Measurements from ENCODE around the gene MACROH2A1.
"Not testable (repeated sequence)": the region's sequence is repeated elsewhere in the genome, so short reads cannot be mapped to it uniquely, and the experiment has no call there.

Gene MACROH2A1

GRCh38 chr5:135367076-135367475, 32.0 kb downstream of the MACROH2A1 start:
- Histone ChIP-seq H3K36me3 (ENCODE audit: insufficient read depth, low read length) (peaks cover 94% of the 10 kb centered on the region), H2AFZ (ENCODE audit: low read depth, low read length) (no peak overlapping the region), H3K27me3 (ENCODE audit: insufficient read depth, low read length, poor library complexity) (no peaks in the 10 kb centered on the region), H3K9me3 (ENCODE audit: insufficient read depth, low read length, severe bottlenecking) (no peaks in the 10 kb centered on the region), H3K27ac (ENCODE audit: low read length) (no peak overlapping the region), H3K4me3 (ENCODE audit: low read depth in 1 of 2, low read length in 2 of 2) (no peak overlapping the region), H3K9ac (ENCODE audit: low read depth, low read length) (no peak overlapping the region), H3K79me2 (ENCODE audit: insufficient read depth, low read length) (peaks cover 94% of the 10 kb centered on the region), H3K4me1 (ENCODE audit: insufficient read depth, low read length) (peaks cover 76% of the 10 kb centered on the region), H3K4me2 (ENCODE audit: insufficient read depth, low read length) (no peak overlapping the region), H4K20me1 (ENCODE audit: insufficient read depth, low read length) (peaks cover 40% of the 10 kb centered on the region)
- no peak for ATAC-seq (ENCODE audit: insufficient read depth, low read depth)
- no peak for TF ChIP-seq CTCF (IDR thresholded peaks at IDR 0.05; ENCODE audit: borderline replicate concordance, extremely low read depth, low read length, poor library complexity, severe bottlenecking)
- no peak for DNase-seq

GRCh38 chr5:135365281-135365680, 33.8 kb downstream of the MACROH2A1 start:
- Histone ChIP-seq H3K27me3 (ENCODE audit: insufficient read depth, low read length, poor library complexity) (no peaks in the 10 kb centered on the region), H4K20me1 (ENCODE audit: insufficient read depth, low read length) (peaks cover 41% of the 10 kb centered on the region), H3K4me2 (ENCODE audit: insufficient read depth, low read length) (no peak overlapping the region), H2AFZ (ENCODE audit: low read depth, low read length) (no peak overlapping the region), H3K4me3 (ENCODE audit: low read depth in 1 of 2, low read length in 2 of 2) (no peak overlapping the region), H3K27ac (ENCODE audit: low read length) (peak overlapping the region; percentile 70), H3K9ac (ENCODE audit: low read depth, low read length) (no peak overlapping the region), H3K9me3 (ENCODE audit: insufficient read depth, low read length, severe bottlenecking) (no peaks in the 10 kb centered on the region), H3K79me2 (ENCODE audit: insufficient read depth, low read length) (peaks cover 92% of the 10 kb centered on the region), H3K4me1 (ENCODE audit: insufficient read depth, low read length) (peaks cover 77% of the 10 kb centered on the region), H3K36me3 (ENCODE audit: insufficient read depth, low read length) (peaks cover 94% of the 10 kb centered on the region)
- TF ChIP-seq CTCF (IDR thresholded peaks at IDR 0.05; ENCODE audit: borderline replicate concordance, extremely low read depth, low read length, poor library complexity, severe bottlenecking) (no peak), EZH2 (IDR thresholded peaks at IDR 0.05; ENCODE audit: borderline replicate concordance, low read depth, low read length, severe bottlenecking) (no peak)
- no peak for DNase-seq
- no peak for ATAC-seq (ENCODE audit: insufficient read depth, low read depth)

GRCh38 chr5:135364421-135365262, 34.4 kb downstream of the MACROH2A1 start:
- H3K9me3 ChIP-seq (ENCODE audit: insufficient read depth, low read length, severe bottlenecking) = no peaks in the 10 kb centered on the region
- no peak for DNase-seq
- peaks cover 40% of the 10 kb centered on the region for H4K20me1 ChIP-seq (ENCODE audit: insufficient read depth, low read length)
- peaks cover 92% of the 10 kb centered on the region for H3K79me2 ChIP-seq (ENCODE audit: insufficient read depth, low read length)
- peak overlapping the region; percentile 70 for H3K27ac ChIP-seq (ENCODE audit: low read length)
- no peaks in the 10 kb centered on the region for H3K27me3 ChIP-seq (ENCODE audit: insufficient read depth, low read length, poor library complexity)
- peaks cover 94% of the 10 kb centered on the region for H3K36me3 ChIP-seq (ENCODE audit: insufficient read depth, low read length)
- no peak for TF ChIP-seq CTCF (IDR thresholded peaks at IDR 0.05; ENCODE audit: borderline replicate concordance, extremely low read depth, low read length, poor library complexity, severe bottlenecking)
- no peak for TF ChIP-seq EZH2 (IDR thresholded peaks at IDR 0.05; ENCODE audit: borderline replicate concordance, low read depth, low read length, severe bottlenecking)
- peaks cover 74% of the 10 kb centered on the region for H3K4me1 ChIP-seq (ENCODE audit: insufficient read depth, low read length)
- H2AFZ ChIP-seq (ENCODE audit: low read depth, low read length) = no peak overlapping the region
- H3K4me2 ChIP-seq (ENCODE audit: insufficient read depth, low read length) = no peak overlapping the region
- no peak overlapping the region for H3K9ac ChIP-seq (ENCODE audit: low read depth, low read length)
- no peak for ATAC-seq (ENCODE audit: insufficient read depth, low read depth)
- no peak overlapping the region for H3K4me3 ChIP-seq (ENCODE audit: low read depth in 1 of 2, low read length in 2 of 2)

- not testable (repeated sequence) for DNase-seq; H2AFZ ChIP-seq (ENCODE audit: low read depth, low read length); H3K4me3 ChIP-seq (ENCODE audit: low read depth in 1 of 2, low read length in 2 of 2); H3K4me2 ChIP-seq (ENCODE audit: insufficient read depth, low read length); ATAC-seq (ENCODE audit: insufficient read depth, low read depth); H3K9me3 ChIP-seq (ENCODE audit: insufficient read depth, low read length, severe bottlenecking); H3K9ac ChIP-seq (ENCODE audit: low read depth, low read length); H3K27me3 ChIP-seq (ENCODE audit: insufficient read depth, low read length, poor library complexity)
- Histone ChIP-seq H3K4me1 (ENCODE audit: insufficient read depth, low read length) (peaks cover 61% of the 10 kb centered on the region), H4K20me1 (ENCODE audit: insufficient read depth, low read length) (peaks cover 34% of the 10 kb centered on the region), H3K27ac (ENCODE audit: low read length) (peak overlapping the region; percentile 44), H3K36me3 (ENCODE audit: insufficient read depth, low read length) (peaks cover 94% of the 10 kb centered on the region), H3K79me2 (ENCODE audit: insufficient read depth, low read length) (peaks cover 91% of the 10 kb centered on the region)
These were observed 35.7 kb downstream of the MACROH2A1 start for GRCh38 chr5:135363342-135363741.

Data from DND-41 (cell line).